ENCODE data around the gene APC. TPM values are rescaled to one million over a fixed set of nuclear protein-coding genes. Genes with fewer than 3 reads are reported as not detected.
A peak's percentile ranks its signal among the peaks of the same experiment; 100 is the strongest.
"Not testable (repeated sequence)": the region's sequence is repeated elsewhere in the genome, so short reads cannot be mapped to it uniquely, and the experiment has no call there.

The APC gene
- total RNA-seq, 1 donor from 2014 or later: 20.4 TPM

GRCh38 chr5:112706446-112707016 lies 31.2 kb upstream of the APC start:
- DNase-seq: peak; percentile 57
- intact Hi-C loops (cut with micrococcal nuclease): loop anchor here (1.0 to 10.0 kb wide), 7 partner anchors 31 to 1982 kb away; partner anchors contain the start of genes APC, DCP2, REEP5 and SRP19
- Mint-ChIP-seq H3K4me3 (peak overlapping the region; percentile 96), H3K4me1 (peaks cover 35% of the 10 kb centered on the region), H3K27ac (peak overlapping the region; percentile 86), H3K9me3 (peaks cover 11% of the 10 kb centered on the region), H3K36me3 (ENCODE audit: low read depth) (peaks cover 3% of the 10 kb centered on the region), H3K27me3 (peaks cover 10% of the 10 kb centered on the region)

- Mint-ChIP-seq H3K27me3 (peaks cover 8% of the 10 kb centered on the region), H3K9me3 (peaks cover 11% of the 10 kb centered on the region), H3K4me1 (peaks cover 38% of the 10 kb centered on the region), H3K4me3 (peak overlapping the region; percentile 96), H3K36me3 (ENCODE audit: low read depth) (peaks cover 7% of the 10 kb centered on the region), H3K27ac (peak overlapping the region; percentile 86)
- intact Hi-C loops (cut with micrococcal nuclease): loop anchor here (1.0 to 10.0 kb wide), 7 partner anchors 30 to 1983 kb away; partner anchors contain the start of genes APC, DCP2, REEP5 and SRP19
- peak; percentile 99 for DNase-seq
Measured at GRCh38 chr5:112707187-112708102, 30.2 kb upstream of the APC start.

GRCh38 chr5:112708103-112708622 lies 29.5 kb upstream of the APC start:
- peaks cover 40% of the 10 kb centered on the region for H3K4me1 Mint-ChIP-seq
- no peak for DNase-seq
- H3K4me3 Mint-ChIP-seq: peak overlapping the region; percentile 96
- H3K36me3 Mint-ChIP-seq (ENCODE audit: low read depth): peaks cover 7% of the 10 kb centered on the region
- intact Hi-C loops (cut with micrococcal nuclease): loop anchor here (5.0 to 10.0 kb wide), 6 partner anchors 154 to 1983 kb away; partner anchors contain the start of genes DCP2, REEP5, SRP19 and TMEM232
- peaks cover 11% of the 10 kb centered on the region for H3K9me3 Mint-ChIP-seq
- H3K27ac Mint-ChIP-seq: peak overlapping the region; percentile 86
- peaks cover 6% of the 10 kb centered on the region for H3K27me3 Mint-ChIP-seq

- peaks cover 40% of the 10 kb centered on the region for H3K4me1 Mint-ChIP-seq
- H3K36me3 Mint-ChIP-seq (ENCODE audit: low read depth): peaks cover 7% of the 10 kb centered on the region
- H3K4me3 Mint-ChIP-seq: peak overlapping the region; percentile 96
- DNase-seq: peak; percentile 55
- peaks cover 4% of the 10 kb centered on the region for H3K27me3 Mint-ChIP-seq
- no peak overlapping the region for H3K27ac Mint-ChIP-seq
- intact Hi-C loops (cut with micrococcal nuclease): loop anchor here (5.0 to 10.0 kb wide), 6 partner anchors 153 to 1985 kb away; partner anchors contain the start of genes DCP2, REEP5, SRP19 and TMEM232
- H3K9me3 Mint-ChIP-seq: peaks cover 11% of the 10 kb centered on the region
Measured at GRCh38 chr5:112709416-112709815, 28.3 kb upstream of the APC start.

GRCh38 chr5:112710896-112711295 lies 26.8 kb upstream of the APC start:
- intact Hi-C loops (cut with micrococcal nuclease): no loop called here
- peaks cover 2% of the 10 kb centered on the region for H3K27me3 Mint-ChIP-seq
- DNase-seq: peak; percentile 53
- H3K36me3 Mint-ChIP-seq (ENCODE audit: low read depth): peaks cover 7% of the 10 kb centered on the region
- peaks cover 8% of the 10 kb centered on the region for H3K9me3 Mint-ChIP-seq
- H3K4me3 Mint-ChIP-seq: no peak overlapping the region
- H3K27ac Mint-ChIP-seq: no peak overlapping the region
- peaks cover 40% of the 10 kb centered on the region for H3K4me1 Mint-ChIP-seq

- peaks cover 2% of the 10 kb centered on the region for H3K27me3 Mint-ChIP-seq
- H3K27ac Mint-ChIP-seq: no peak overlapping the region
- peaks cover 7% of the 10 kb centered on the region for H3K36me3 Mint-ChIP-seq (ENCODE audit: low read depth)
- H3K4me1 Mint-ChIP-seq: peaks cover 39% of the 10 kb centered on the region
- peak; percentile 45 for DNase-seq
- intact Hi-C loops (cut with micrococcal nuclease): no loop called here
- H3K9me3 Mint-ChIP-seq: peaks cover 4% of the 10 kb centered on the region
- no peak overlapping the region for H3K4me3 Mint-ChIP-seq
Measured at GRCh38 chr5:112711436-112711835, 26.2 kb upstream of the APC start.

GRCh38 chr5:112713206-112713605 lies 24.5 kb upstream of the APC start:
- H3K27ac Mint-ChIP-seq: no peak overlapping the region
- intact Hi-C loops (cut with micrococcal nuclease): no loop called here
- no peaks in the 10 kb centered on the region for H3K27me3 Mint-ChIP-seq
- H3K36me3 Mint-ChIP-seq (ENCODE audit: low read depth): peaks cover 7% of the 10 kb centered on the region
- peaks cover 30% of the 10 kb centered on the region for H3K4me1 Mint-ChIP-seq
- H3K9me3 Mint-ChIP-seq: no peaks in the 10 kb centered on the region
- H3K4me3 Mint-ChIP-seq: no peak overlapping the region
- no peak for DNase-seq

GRCh38 chr5:112716895-112717294 lies 20.8 kb upstream of the APC start:
- H3K9me3 Mint-ChIP-seq; H3K27ac Mint-ChIP-seq; H3K4me3 Mint-ChIP-seq; H3K36me3 Mint-ChIP-seq (ENCODE audit: low read depth); H3K27me3 Mint-ChIP-seq; intact Hi-C loops (cut with micrococcal nuclease): not testable (repeated sequence)
- peaks cover 15% of the 10 kb centered on the region for H3K4me1 Mint-ChIP-seq
- peak; percentile 45 for DNase-seq

GRCh38 chr5:112717506-112718082 lies 20.1 kb upstream of the APC start:
- Mint-ChIP-seq H3K36me3 (ENCODE audit: low read depth) (peaks cover 1% of the 10 kb centered on the region), H3K27me3 (no peaks in the 10 kb centered on the region), H3K9me3 (no peaks in the 10 kb centered on the region), H3K4me1 (peaks cover 14% of the 10 kb centered on the region), H3K4me3 (no peak overlapping the region), H3K27ac (no peak overlapping the region)
- intact Hi-C loops (cut with micrococcal nuclease): no loop called here
- DNase-seq: peak; percentile 9

- intact Hi-C loops (cut with micrococcal nuclease): no loop called here
- peak; percentile 33 for DNase-seq
- peaks cover 1% of the 10 kb centered on the region for H3K36me3 Mint-ChIP-seq (ENCODE audit: low read depth)
- no peaks in the 10 kb centered on the region for H3K27me3 Mint-ChIP-seq
- no peak overlapping the region for H3K27ac Mint-ChIP-seq
- H3K4me3 Mint-ChIP-seq: no peak overlapping the region
- no peaks in the 10 kb centered on the region for H3K9me3 Mint-ChIP-seq
- peaks cover 12% of the 10 kb centered on the region for H3K4me1 Mint-ChIP-seq
Measured at GRCh38 chr5:112718344-112718743, 19.3 kb upstream of the APC start.

- intact Hi-C loops (cut with micrococcal nuclease): no loop called here
Measured at GRCh38 chr5:112720576-112720975, 17.1 kb upstream of the APC start.

GRCh38 chr5:112724901-112725300 lies 12.8 kb upstream of the APC start:
- no peak for DNase-seq
- Mint-ChIP-seq H3K27me3 (peaks cover 2% of the 10 kb centered on the region), H3K4me1 (peaks cover 11% of the 10 kb centered on the region), H3K4me3 (no peak overlapping the region), H3K27ac (no peak overlapping the region), H3K36me3 (ENCODE audit: low read depth) (no peaks in the 10 kb centered on the region), H3K9me3 (no peaks in the 10 kb centered on the region)
- intact Hi-C loops (cut with micrococcal nuclease): no loop called here

More at GRCh38 chr5:112720576-112720975, 17.1 kb upstream of the APC start:
- Mint-ChIP-seq H3K27me3 (no peaks in the 10 kb centered on the region), H3K36me3 (ENCODE audit: low read depth) (peaks cover 1% of the 10 kb centered on the region), H3K4me3 (no peak overlapping the region), H3K4me1 (peaks cover 14% of the 10 kb centered on the region), H3K27ac (no peak overlapping the region), H3K9me3 (no peaks in the 10 kb centered on the region)
- DNase-seq: peak; percentile 34

- H3K4me3 Mint-ChIP-seq: no peak overlapping the region
- H3K27me3 Mint-ChIP-seq: peaks cover 2% of the 10 kb centered on the region
- no peaks in the 10 kb centered on the region for H3K9me3 Mint-ChIP-seq
- H3K27ac Mint-ChIP-seq: no peak overlapping the region
- no peaks in the 10 kb centered on the region for H3K36me3 Mint-ChIP-seq (ENCODE audit: low read depth)
- intact Hi-C loops (cut with micrococcal nuclease): loop anchor here (10.0 kb wide), 1 partner anchor 995 kb away; no protein-coding TSS in a partner anchor
- DNase-seq: peak; percentile 11
- peaks cover 3% of the 10 kb centered on the region for H3K4me1 Mint-ChIP-seq
Measured at GRCh38 chr5:112729630-112730029, 8.1 kb upstream of the APC start.
